ENCODE measurements around the gene HOMER1.

- TF ChIP-seq SKIL (IDR thresholded peaks at IDR 0.05; ENCODE audit: low read depth, poor library complexity, severe bottlenecking): no peak
- no peak for TF ChIP-seq CTCF (IDR thresholded peaks at IDR 0.05 in 2 of 3, conservative IDR thresholded peaks at IDR 0.05 in 1 of 3; ENCODE audit: control insufficient read depth in 2 of 3, extremely low read depth in 1 of 3, insufficient read depth in 1 of 3, low read depth in 3 of 3, low read length in 3 of 3)
- TF ChIP-seq FOXM1 (IDR thresholded peaks at IDR 0.05; ENCODE audit: low read depth, low read length): no peak
- no peak for TF ChIP-seq POLR2AphosphoS5 (IDR thresholded peaks at IDR 0.05; ENCODE audit: low read length)
- TF ChIP-seq NFIC (IDR thresholded peaks at IDR 0.05; ENCODE audit: low read depth, low read length): no peak
Measured at GRCh38 chr5:79491690-79492317, 22.1 kb downstream of the HOMER1 start.

Data from GM12878 (cell line).